ENCODE measurements around the gene UBALD1.

Gene UBALD1

GRCh38 chr16:4610011-4611005, 4.4 kb downstream of the UBALD1 start:
- no peak overlapping the region for H3K4me3 ChIP-seq (ENCODE audit: low read length)
- no peak for DNase-seq (ENCODE audit: low read depth)
- no peak for TF ChIP-seq CTCF (conservative IDR thresholded peaks at IDR 0.05; ENCODE audit: low read depth, low read length)

- TF ChIP-seq CTCF (conservative IDR thresholded peaks at IDR 0.05; ENCODE audit: low read depth, low read length), result no peak
- no peak for DNase-seq (ENCODE audit: low read depth)
- no peak overlapping the region for H3K4me3 ChIP-seq (ENCODE audit: low read length)
These were observed 5.3 kb downstream of the UBALD1 start for GRCh38 chr16:4609200-4610010.

DNA sequence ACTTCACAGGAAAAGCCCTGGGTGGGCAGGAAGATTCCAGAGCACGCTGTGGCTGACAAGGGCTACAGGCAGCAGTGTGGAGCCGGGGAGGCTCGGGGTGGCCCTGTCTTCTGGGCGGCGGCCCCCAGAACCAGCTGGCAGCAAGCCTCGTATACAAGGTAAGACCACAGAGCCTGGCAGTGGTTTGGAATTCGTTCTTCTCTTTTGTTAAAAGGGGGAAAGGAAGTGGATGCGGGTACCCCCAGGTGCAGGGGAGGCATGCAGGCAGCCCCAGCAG, 6.0 kb downstream of the UBALD1 start:
- TF ChIP-seq CTCF (conservative IDR thresholded peaks at IDR 0.05; ENCODE audit: low read depth, low read length), result no peak
- no peak for DNase-seq (ENCODE audit: low read depth)
- H3K4me3 ChIP-seq (ENCODE audit: low read length), result no peak overlapping the region

- DNase-seq (ENCODE audit: low read depth), result no peak
- TF ChIP-seq CTCF (conservative IDR thresholded peaks at IDR 0.05; ENCODE audit: low read depth, low read length), result no peak
- no peak overlapping the region for H3K4me3 ChIP-seq (ENCODE audit: low read length)
These were observed 6.6 kb downstream of the UBALD1 start for GRCh38 chr16:4607841-4608703.

DNA sequence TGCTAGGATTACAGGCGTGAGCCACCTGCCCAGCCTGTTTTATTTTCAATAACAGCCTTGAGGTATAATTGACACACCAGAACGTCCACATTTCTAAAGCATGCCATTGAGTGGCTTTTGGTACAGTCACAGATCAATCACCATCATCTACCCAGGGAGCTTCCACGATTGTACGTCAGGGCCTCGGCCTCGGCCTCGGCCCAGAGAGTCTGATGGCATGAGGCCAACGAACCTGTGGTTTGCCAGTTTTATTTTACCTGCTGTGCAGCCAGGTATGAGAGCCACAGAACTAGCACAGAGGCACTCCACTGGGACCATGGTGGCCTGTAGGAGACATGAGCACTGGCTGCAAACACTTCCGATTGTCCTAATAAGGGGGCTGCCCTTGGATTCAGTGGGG, 8.3 kb downstream of the UBALD1 start:
- no peak for TF ChIP-seq CTCF (conservative IDR thresholded peaks at IDR 0.05; ENCODE audit: low read depth, low read length)
- H3K4me3 ChIP-seq (ENCODE audit: low read length), result no peak overlapping the region
- DNase-seq (ENCODE audit: low read depth), result no peak

- H3K4me3 ChIP-seq (ENCODE audit: low read length), result no peak overlapping the region
- no peak for TF ChIP-seq CTCF (conservative IDR thresholded peaks at IDR 0.05; ENCODE audit: low read depth, low read length)
- DNase-seq (ENCODE audit: low read depth), result no peak
These were observed 10.3 kb downstream of the UBALD1 start for GRCh38 chr16:4604401-4604800.

All from retinal pigment epithelial cell (primary cell).